Measurements from ENCODE around the gene TUBA1C. TPM values are rescaled to one million over a fixed set of nuclear protein-coding genes. Genes with fewer than 3 reads are reported as not detected.
"Not testable (repeated sequence)": the region's sequence is repeated elsewhere in the genome, so short reads cannot be mapped to it uniquely, and the experiment has no call there.

The TUBA1C gene
- total RNA-seq, 1 donor, result 257 TPM

DNA sequence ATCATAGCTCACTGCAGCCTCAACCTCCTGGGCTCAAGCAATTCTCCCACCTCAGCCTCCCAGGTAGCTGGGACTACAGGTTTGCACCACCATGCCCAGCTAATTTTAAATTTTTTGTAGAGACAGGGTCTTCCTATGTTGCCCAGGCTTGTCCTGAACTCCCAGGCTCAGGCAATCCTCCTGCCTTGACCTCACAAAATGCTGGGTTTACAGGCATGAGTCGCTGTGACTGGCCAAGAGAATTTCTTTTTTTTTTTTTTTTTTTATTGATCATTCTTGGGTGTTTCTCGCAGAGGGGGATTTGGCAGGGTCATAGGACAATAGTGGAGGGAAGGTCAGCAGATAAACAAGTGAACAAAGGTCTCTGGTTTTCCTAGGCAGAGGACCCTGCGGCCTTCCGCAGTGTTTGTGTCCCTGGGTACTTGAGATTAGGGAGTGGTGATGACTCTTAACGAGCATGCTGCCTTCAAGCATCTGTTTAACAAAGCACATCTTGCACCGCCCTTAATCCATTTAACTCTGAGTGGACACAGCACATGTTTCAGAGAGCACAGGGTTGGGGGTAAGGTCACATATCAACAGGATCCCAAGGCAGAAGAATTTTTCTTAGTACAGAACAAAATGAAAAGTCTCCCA lies 18.0 kb downstream of the TUBA1C start:
- not testable (repeated sequence) for DNase-seq (ENCODE audit: low read depth in 2 of 3, low spot score in 2 of 3)

DNA sequence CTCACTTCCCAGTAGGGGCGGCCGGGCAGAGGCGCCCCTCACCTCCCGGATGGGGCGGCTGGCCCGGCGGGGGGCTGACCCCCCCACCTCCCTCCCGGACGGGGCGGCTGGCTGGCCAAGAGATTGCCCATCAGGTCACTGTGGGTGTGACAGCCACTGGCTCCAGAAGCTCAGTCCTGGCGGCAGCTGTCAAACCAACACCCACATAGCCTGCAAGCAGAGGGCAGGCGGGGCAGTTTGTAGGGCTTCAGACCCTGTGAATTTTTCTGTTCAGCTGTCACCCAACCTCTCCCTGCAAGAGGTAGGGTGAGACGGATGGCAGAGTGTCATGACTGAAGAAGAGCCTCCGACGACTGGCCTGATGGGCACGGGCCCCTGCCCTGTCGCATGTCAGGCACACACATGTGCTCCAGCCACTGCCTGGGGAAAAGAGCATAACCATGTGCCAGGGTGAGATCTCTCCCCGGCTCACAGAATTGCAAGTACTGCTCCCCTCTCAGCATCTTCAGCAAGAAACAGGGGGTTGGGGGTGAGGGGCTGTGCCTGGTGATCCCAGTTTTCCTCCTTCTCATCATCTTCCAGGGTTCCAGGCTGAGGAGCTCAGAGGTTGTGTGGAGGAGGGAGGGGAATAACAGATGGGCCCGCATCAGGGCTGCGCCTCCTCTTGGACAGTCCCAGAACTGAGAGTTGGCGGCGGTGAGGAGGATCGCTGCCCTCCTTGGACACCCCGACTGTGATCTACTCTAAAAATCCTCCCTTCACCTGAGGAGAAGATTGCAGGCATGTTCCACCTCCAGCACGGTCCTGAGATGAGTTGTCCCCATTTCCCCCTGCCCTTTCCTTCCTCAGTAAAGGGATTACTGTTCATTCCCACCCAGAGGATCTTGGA lies 18.9 kb downstream of the TUBA1C start:
- no peak for DNase-seq (ENCODE audit: low read depth in 2 of 3, low spot score in 2 of 3)

DNA sequence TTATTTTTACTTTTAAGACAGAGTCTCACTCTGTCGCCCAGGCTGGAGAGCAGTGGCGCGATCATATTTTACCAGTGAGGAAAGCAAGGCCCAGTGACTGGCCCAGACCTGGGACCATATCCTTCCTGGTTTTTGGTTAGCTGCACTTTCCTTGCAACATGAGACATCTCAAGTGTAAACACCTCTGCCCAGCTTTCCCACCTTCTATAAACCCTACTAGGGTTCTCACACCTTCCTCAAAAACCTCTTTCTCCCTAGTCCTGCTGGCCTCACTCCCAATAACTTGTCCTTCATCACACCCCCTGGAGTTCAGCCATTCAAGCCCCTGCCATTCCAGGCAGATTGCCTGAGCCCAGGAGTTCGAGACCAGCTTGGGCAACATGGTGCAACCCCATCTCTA lies 19.8 kb downstream of the TUBA1C start:
- DNase-seq (ENCODE audit: low read depth in 2 of 3, low spot score in 2 of 3), result no peak

- no peak for DNase-seq (ENCODE audit: low read depth in 2 of 3, low spot score in 2 of 3)
Measured at GRCh38 chr12:49287876-49288275, 23.0 kb downstream of the TUBA1C start.

GRCh38 chr12:49288412-49288853 lies 23.6 kb downstream of the TUBA1C start:
- peak; percentile 49 to 75 (median 58) for DNase-seq (ENCODE audit: low read depth in 2 of 3, low spot score in 2 of 3)

DNA sequence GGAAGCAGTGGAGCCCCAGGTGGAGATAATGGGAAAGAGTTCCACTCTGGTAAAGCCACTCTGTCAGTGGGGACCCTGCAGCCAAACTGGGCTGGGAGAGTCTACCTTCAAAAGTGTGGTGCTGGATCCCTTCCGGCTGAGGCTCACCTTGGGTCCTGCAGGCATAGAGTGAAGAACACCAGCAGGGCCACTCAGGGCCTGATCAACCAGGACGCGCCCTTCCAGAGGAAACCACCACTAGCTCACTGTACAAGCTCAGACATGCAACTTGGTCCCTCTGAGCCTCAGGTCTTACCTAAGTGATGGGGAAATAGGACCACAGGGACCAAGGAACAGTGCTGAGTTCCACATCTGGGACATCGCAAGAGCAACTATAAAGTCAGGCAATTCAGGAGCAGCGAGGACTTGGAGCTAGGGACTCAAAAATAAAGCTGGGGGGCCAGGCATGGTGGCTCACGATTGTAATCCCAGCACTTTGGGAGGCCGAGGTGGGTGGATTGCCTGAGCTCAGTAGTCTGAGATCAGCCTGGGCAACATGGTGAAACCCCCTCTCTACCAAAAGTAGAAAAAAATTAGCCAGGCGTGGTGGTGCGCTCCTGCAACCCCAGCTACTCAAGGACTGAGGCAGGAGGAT lies 24.2 kb downstream of the TUBA1C start:
- DNase-seq (ENCODE audit: low read depth in 2 of 3, low spot score in 2 of 3), result no peak

GRCh38 chr12:49292729-49293055 lies 27.8 kb downstream of the TUBA1C start:
- no peak for DNase-seq (ENCODE audit: low read depth in 2 of 3, low spot score in 2 of 3)

GRCh38 chr12:49293056-49293956 lies 28.4 kb downstream of the TUBA1C start:
- DNase-seq (ENCODE audit: low read depth in 2 of 3, low spot score in 2 of 3), result no peak

DNA sequence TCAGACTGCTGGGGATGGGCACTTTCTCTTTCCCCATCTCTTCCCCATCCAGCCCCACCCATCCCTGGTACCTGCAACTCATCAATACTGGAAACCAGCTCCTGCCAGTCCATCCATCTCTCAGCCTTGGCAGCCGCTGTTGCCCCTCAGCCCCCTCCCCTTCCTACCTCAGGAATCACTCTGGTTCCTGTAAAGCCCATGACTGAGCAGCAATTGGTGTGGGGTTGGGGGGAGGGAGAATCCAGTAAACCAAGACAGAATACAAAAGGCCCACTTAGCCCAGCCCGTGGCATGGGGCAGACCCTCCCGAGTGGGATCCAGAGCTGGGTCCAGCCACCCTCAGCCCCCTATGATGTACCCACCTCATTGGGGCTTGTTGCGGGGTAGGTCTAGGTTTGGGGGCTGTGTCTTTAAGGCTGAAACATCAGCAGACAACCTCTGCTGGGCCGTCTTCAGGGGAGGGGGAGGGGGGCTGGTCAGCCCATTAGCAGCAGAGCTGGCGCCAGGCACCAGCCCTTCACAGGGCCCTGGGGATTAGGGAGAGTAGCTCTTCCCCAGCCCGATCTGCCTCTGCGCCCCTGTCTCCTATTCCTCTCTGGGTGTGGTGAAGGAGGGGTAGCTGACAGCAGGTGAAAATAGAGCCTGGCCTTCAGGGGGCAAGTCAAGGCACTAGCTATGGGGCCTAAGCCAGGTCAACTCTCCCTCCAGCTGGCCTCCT lies 29.4 kb downstream of the TUBA1C start:
- DNase-seq (ENCODE audit: low read depth in 2 of 3, low spot score in 2 of 3), result no peak

DNA sequence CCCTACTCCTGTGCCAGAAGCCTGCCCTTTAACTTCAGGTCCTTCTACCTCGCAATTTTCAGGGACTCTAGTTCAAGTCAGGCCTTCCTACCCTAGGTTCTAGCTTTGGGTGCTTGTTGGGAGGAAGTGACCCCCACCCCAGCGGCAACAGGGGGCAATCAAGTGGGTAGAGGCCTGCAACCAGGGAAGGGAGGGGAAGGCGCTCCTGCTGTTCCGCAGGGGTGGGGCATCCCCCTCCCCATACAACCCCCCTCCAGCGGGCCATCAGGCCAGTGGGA lies 29.9 kb downstream of the TUBA1C start:
- DNase-seq (ENCODE audit: low read depth in 2 of 3, low spot score in 2 of 3), result no peak

- DNase-seq (ENCODE audit: low read depth in 2 of 3, low spot score in 2 of 3), result peak in 1 of 3 donors; percentile 25
Measured at GRCh38 chr12:49295082-49295936, 30.4 kb downstream of the TUBA1C start, which contains the start of gene PRPH. TSS of gene PRPH (plus strand) at chr12:49295147. CDS start at chr12:49295201, 54 bp downstream.

- peak; percentile 50 to 69 (median 67) for DNase-seq (ENCODE audit: low read depth in 2 of 3, low spot score in 2 of 3)
Measured at GRCh38 chr12:49296034-49296835, 31.4 kb downstream of the TUBA1C start.

DNA sequence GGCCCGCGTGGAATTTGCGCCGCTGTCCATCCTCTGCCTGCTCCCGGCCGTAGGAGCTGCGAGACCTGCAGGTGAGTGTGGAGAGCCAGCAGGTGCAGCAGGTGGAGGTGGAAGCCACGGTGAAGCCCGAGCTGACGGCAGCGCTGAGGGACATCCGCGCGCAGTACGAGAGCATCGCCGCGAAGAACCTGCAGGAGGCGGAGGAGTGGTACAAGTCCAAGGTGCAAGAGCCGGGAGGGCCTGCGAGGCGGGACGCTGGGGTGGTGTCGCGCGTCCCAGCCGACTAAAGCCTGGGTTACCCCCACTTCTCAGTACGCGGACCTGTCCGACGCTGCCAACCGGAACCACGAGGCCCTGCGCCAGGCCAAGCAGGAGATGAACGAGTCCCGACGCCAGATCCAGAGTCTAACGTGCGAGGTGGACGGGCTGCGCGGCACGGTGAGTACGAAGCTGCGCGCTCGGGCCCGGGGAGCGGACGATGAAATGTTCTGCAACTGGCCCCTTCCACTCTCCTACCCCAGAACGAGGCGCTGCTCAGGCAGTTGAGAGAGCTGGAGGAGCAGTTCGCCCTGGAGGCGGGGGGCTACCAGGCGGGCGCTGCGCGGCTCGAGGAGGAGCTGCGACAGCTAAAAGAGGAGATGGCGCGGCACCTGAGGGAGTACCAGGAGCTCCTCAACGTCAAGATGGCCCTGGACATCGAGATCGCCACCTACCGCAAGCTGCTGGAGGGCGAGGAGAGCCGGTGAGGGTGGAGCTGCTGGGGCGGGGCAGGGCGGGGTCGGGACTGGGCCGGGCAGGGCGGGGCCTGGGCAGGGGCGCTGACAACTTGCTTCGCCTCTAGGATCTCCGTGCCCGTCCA lies 32.2 kb downstream of the TUBA1C start:
- DNase-seq (ENCODE audit: low read depth in 2 of 3, low spot score in 2 of 3), result peak in 2 of 3 donors; percentile 28 to 30

DNA sequence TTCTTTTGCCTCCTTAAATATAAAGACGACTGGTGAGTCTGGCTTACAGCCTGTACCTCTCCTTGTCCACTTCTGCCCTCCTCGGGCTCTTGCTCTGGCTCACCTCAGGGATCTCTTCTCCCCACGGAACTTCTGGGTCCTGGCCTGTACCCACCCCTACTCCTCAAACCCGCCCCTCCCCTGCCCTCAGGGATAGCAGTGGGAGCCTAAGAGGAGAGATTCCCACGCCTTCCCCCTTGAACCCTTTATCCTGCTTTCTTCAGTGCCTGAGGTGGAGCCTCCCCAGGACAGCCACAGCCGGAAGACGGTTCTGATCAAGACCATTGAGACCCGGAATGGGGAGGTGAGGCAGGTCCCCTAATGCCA lies 32.8 kb downstream of the TUBA1C start:
- DNase-seq (ENCODE audit: low read depth in 2 of 3, low spot score in 2 of 3), result no peak

DNA sequence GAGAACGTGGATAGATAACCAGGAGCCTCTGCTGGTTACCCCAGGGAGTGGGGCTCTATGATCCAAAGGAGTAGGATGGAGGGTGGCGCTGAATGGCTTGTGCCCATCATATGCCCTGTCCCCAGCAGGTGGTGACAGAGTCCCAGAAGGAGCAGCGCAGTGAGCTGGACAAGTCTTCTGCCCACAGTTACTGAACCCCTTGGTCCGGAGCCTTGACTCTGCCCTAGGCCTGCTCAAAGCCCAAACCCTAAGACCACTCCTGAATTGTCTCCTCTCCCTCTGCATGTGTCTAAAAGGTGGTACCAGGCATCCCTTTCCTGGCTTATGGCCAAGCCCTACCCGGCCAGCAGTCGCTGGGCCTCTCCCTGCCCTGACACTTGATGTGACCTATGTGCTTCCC lies 33.3 kb downstream of the TUBA1C start:
- peak in 1 of 3 donors; percentile 42 for DNase-seq (ENCODE audit: low read depth in 2 of 3, low spot score in 2 of 3)

- DNase-seq (ENCODE audit: low read depth in 2 of 3, low spot score in 2 of 3), result no peak
Measured at GRCh38 chr12:49301760-49302159, 36.9 kb downstream of the TUBA1C start.

DNA sequence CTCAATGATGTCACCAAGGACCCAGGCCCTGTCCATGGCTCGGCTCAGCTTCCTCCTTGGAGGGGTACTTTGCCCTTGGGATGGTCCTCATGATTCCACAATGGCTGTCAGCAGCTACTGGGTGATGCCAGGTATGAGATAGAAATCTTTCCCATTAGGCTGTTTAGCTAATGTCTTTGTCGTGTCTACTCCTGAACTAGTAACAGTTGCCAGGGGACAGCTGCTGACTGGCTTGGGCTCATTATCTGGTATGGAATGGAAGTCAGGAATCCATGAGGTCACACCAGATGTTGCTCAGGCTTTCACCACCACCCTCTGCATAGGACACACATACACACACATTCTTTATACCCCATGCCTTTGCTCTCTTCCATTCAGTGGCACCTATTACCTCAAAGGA lies 39.3 kb downstream of the TUBA1C start:
- no peak for DNase-seq (ENCODE audit: low read depth in 2 of 3, low spot score in 2 of 3)
